ENCODE measurements around the gene SORCS2. TPM values are rescaled to one million over a fixed set of nuclear protein-coding genes. Genes with fewer than 3 reads are reported as not detected.

SORCS2 gene
- total and polyA plus RNA-seq, 2 of the 13 experiments (the other 11 are each of a cell fraction or from before 2014, with no cell fraction given), result 0.82 to 1.0 TPM

- FAIRE-seq, result no peak
- Histone ChIP-seq H3K27ac (ENCODE audit: extremely low read length, insufficient read depth, low read length) (no peak overlapping the region), H3K9ac (ENCODE audit: insufficient read depth, low read depth, low read length) (no peak overlapping the region), H4K20me1 (ENCODE audit: insufficient read depth, low read length) (no peaks in the 10 kb centered on the region), H3K36me3 (replicated peaks in 1 of 2; ENCODE audit: control insufficient read depth in 1 of 2, insufficient read depth in 2 of 2, low read length in 2 of 2) (no peaks in the 10 kb centered on the region), H3K4me1 (ENCODE audit: insufficient read depth, low read length) (no peaks in the 10 kb centered on the region), H3K27me3 (ENCODE audit: control insufficient read depth in 1 of 2, insufficient read depth in 2 of 2, low read length in 2 of 2) (peaks cover 9 to 71% of the 10 kb centered on the region in 2 experiments), H3K4me3 (replicated peaks in 1 of 3; ENCODE audit: insufficient read depth in 1 of 3, low read depth in 2 of 3, low read length in 3 of 3) (no peak overlapping the region), H3K4me2 (ENCODE audit: low read depth, low read length) (no peak overlapping the region), H3K9me3 (ENCODE audit: low read length) (no peaks in the 10 kb centered on the region), H3K79me2 (ENCODE audit: insufficient read depth, low read length) (no peaks in the 10 kb centered on the region), H2AFZ (ENCODE audit: low read length) (no peak overlapping the region)
- no peak for DNase-seq (ENCODE audit: low spot score)
- ATAC-seq, result no peak
- POLR2A ChIA-PET, result no interaction called here
- in situ Hi-C loops (cut with HindIII; ENCODE audit: extremely low pct_ligation_motif_present, low pct_unique_long_range_greater_than_20kb) (no loop called here), intact Hi-C loops (cut with micrococcal nuclease; ENCODE audit: unreplicated experiment) (no loop called here)
- TF ChIP-seq NR3C1 (CRISPR knock-in tag; IDR thresholded peaks at IDR 0.05) (no peak), SRSF9 (IDR thresholded peaks at IDR 0.05; ENCODE audit: borderline replicate concordance, insufficient read depth, low read depth, low read length, poor library complexity, severe bottlenecking) (no peak), ZNF749 (CRISPR knock-in tag; IDR thresholded peaks at IDR 0.05; ENCODE audit: borderline replicate concordance) (no peak), NFRKB (IDR thresholded peaks at IDR 0.05) (no peak), POLR2G (IDR thresholded peaks at IDR 0.05; ENCODE audit: low read depth, low read length) (no peak), SOX6 (IDR thresholded peaks at IDR 0.05) (no peak), SOX6 (CRISPR knock-in tag; IDR thresholded peaks at IDR 0.05) (no peak), NFKBIZ (CRISPR knock-in tag; IDR thresholded peaks at IDR 0.05) (no peak), RFX5 (IDR thresholded peaks at IDR 0.05; ENCODE audit: low read depth, low read length) (no peak), DRAP1 (CRISPR knock-in tag; IDR thresholded peaks at IDR 0.05) (no peak), ZFP82 (CRISPR knock-in tag; IDR thresholded peaks at IDR 0.05; ENCODE audit: borderline replicate concordance) (no peak), ZNF737 (CRISPR knock-in tag; IDR thresholded peaks at IDR 0.05; ENCODE audit: borderline replicate concordance) (no peak), ELF1 (CRISPR knock-in tag; IDR thresholded peaks at IDR 0.05) (no peak), KDM3A (CRISPR knock-in tag; IDR thresholded peaks at IDR 0.05; ENCODE audit: low read depth) (no peak), ZNF451 (CRISPR knock-in tag; IDR thresholded peaks at IDR 0.05) (no peak), PPARG (CRISPR knock-in tag; conservative IDR thresholded peaks at IDR 0.05) (no peak), SAFB2 (CRISPR knock-in tag; IDR thresholded peaks at IDR 0.05; ENCODE audit: borderline replicate concordance, low read depth) (no peak), HDAC2 (CRISPR knock-in tag; IDR thresholded peaks at IDR 0.05) (no peak), ZMAT3 (CRISPR knock-in tag; conservative IDR thresholded peaks at IDR 0.05) (no peak), ZNF569 (CRISPR knock-in tag; IDR thresholded peaks at IDR 0.05; ENCODE audit: borderline replicate concordance) (no peak), DNMT1 (CRISPR knock-in tag; IDR thresholded peaks at IDR 0.05) (no peak)
- 81% methylated on average over 7 of the region's 15 CpGs for WGBS (ENCODE audit: low lambda C conversion rate)
- BruUV-seq (replicated peaks), result no TSS peak
- CTCF ChIA-PET (ENCODE audit: low intra/inter-chr PET ratio, low total read pairs), result no interaction called here
These were observed 295.8 kb downstream of the SORCS2 start for GRCh38 chr4:7487998-7488671.
